HG02588 (cell line): Measurements from ENCODE around the gene SLC7A1.
"Not testable (repeated sequence)": the region's sequence is repeated elsewhere in the genome, so short reads cannot be mapped to it uniquely, and the experiment has no call there.

Source experiments
- ATAC-seq: cut with Tn5 transposase; IDR thresholded peaks from one replicate; pipeline ENCODE4 v1.9.1; 2021; ENCODE audit warnings: mild to moderate bottlenecking, moderate library complexity; ENCODE audit not compliant: unreplicated experiment

Gene SLC7A1

DNA sequence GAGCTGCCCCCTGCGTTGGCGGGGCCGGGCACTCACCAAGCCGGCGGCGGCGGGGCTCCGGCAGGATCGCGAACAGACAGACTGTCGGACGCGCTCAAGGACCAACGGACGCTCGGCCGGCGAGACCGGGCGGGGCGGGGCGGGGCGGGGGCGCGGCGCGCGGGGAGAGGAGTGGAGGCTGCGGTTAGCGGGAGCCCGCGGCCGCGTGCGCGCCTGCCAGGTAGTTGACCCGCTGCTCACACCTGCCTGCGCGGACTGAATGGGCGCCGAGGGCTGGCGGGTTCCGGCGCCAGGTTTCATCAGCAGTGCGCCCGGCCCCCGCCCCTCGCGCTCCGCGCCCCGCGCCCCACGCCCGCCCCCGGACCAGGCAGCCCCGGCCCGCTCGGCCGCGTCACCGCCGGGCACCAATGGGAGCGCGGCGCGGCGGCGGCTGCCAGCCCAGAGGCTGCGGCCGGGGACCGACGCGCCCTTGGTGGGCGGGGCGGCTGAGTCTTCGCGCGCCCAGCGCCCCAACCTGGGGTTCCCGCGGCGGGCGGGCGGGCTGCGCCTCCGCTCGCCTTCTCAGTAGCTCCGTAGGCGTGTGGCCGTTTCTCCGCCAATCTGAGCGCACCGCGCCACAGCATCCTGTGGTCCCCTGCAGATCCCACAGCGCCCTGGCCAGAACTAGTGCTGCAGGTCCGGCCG, at the start of gene SLC7A1:
SLC7A1 (minus strand) TSS at position 309 of the 684 bp plus-strand sequence. CDS start 59,500 bp downstream, outside the sequence.
- ATAC-seq = peak; percentile 83

GRCh38 chr13:29640665-29641064, 45.2 kb upstream of the SLC7A1 start:
- ATAC-seq = no peak

- ATAC-seq = not testable (repeated sequence)
These were observed 41.3 kb upstream of the SLC7A1 start for GRCh38 chr13:29636831-29637230.

GRCh38 chr13:29624997-29625396, 29.5 kb upstream of the SLC7A1 start:
- no peak for ATAC-seq

DNA sequence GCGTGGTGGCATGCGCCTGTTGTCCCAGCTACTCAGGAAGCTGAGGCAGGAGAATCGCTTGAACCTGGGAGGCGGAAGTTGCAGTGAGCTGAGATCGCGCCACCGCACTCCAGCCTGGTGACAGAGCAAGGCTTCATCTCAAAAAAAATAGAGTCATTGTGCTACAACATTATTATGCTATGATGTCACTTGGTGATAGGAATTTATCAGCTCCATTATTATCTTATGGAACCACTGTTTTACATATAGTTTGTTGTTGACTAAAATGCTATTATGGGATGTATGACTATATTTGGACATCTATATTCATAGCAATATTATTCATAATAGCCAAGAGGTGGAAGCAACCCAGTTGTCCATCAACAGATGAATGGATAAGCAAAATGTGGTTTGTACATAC, 26.4 kb upstream of the SLC7A1 start:
- ATAC-seq = no peak

- ATAC-seq = no peak
These were observed 25.7 kb upstream of the SLC7A1 start for GRCh38 chr13:29621051-29621800.

DNA sequence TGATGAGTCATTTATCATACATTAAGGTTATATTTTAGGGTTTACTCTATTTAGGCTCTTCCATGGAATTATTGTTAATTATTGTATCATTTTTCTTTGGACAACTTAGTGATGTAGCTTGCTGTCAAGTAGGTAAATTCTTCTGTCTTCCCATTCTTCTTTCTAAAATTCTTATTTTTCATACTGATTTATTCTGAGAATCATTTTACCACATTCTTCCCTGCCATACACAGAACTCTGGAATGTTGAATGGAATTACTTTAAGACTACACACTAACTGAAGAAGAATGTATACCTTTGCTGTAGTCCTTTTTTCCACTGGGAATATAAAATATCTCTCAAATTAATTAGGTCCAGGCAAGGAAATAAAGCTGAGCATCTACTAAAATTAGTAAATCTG, 24.5 kb upstream of the SLC7A1 start:
- no peak for ATAC-seq

DNA sequence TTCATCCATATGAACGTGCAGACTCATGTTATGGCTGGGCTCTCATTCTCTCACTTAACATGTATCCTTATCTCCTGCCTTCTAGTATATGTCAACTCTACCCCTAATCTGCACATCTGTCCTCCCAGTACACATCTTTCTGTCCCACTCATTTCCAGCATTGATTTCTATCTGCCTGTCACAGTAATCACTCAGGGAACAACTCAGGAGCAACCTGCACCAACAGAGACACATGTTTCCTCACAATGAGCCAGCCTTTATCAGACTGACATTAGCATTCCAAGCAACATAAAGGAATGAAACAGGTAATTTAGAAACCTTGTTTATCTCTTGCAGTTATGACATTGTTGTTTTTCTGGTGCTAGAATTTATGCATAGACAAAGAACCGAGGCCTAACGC, 17.6 kb upstream of the SLC7A1 start:
- no peak for ATAC-seq

DNA sequence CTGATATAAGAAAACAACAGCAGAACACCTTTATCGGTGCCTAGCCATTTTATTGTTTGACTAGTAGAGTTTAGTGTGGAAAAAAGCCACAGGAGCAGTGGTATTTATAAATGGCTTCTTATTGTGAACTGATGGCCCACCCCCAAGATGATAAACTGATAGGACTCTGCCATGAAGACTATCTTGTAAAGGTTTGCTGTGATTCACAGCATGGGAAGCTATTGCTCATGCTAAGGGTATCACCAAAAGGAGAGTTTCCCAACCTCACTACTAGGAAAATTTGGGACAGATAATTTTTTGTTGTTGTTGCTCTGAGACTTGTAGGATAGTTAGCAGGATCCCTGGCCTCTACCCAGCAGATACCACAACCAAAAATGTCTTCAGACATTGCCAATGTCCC, 12.0 kb upstream of the SLC7A1 start:
- ATAC-seq = no peak

- ATAC-seq = no peak
These were observed 10.5 kb upstream of the SLC7A1 start for GRCh38 chr13:29605860-29606526.

DNA sequence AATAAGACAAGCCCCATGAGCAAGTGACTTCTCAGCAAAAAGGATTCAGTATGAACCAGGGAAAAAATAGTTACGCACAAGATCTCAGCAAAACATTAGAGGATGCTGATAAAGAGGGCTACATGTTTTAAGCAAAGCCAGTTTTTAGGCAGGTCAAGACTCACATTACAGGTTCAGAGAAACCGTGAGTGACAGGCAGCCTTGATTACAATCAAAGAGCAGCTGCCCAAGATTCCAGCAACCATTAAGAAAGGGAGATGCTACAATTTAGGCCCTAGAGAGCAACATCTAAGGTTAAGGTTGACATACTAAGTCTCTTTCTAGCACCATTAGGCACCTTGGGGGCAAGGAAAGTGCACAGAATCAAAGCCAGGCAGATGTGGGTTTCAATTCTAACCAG, 2.8 kb upstream of the SLC7A1 start:
- ATAC-seq = no peak

GRCh38 chr13:29597706-29598105, 2.2 kb upstream of the SLC7A1 start:
- ATAC-seq = no peak

- no peak for ATAC-seq
These were observed 1.8 kb upstream of the SLC7A1 start for GRCh38 chr13:29597246-29597645.

GRCh38 chr13:29596064-29596418, 553 bp upstream of the SLC7A1 start:
- ATAC-seq = no peak

DNA sequence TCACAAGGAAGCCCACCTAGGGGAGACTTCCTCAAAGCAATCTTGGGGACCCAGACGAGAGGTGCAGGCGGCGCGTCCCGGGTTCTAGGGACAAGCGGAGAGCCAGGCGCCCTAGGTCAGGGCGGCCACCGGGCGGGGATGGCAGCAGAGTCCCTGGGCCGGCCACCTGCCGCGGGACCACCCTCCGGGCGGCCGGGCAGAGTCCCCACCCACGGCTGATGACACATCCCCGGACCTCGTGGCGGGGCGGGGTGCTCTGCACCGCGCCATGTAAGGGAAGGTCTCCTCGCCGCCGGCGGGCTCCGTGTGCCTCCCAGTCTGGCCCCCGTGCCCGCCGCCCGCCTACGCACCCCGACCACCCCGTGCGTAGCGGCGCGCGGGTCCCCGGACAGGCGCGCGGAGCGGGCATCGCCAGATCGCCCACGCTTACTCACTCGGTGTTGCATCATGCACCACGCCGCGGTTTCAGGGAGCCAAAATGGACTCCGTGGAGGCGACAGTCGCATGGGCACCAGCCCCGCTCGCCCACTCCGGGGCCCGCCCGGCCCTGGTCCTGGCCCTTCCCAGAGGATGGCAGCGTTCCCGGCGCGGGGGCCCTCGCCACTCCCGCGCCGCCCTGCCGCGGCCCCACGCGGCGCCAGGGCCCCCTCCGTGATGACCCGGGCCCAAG, 643 bp downstream of the SLC7A1 start:
- ATAC-seq = peak; percentile 44

GRCh38 chr13:29594303-29594709, 1.2 kb downstream of the SLC7A1 start:
- peak; percentile 31 for ATAC-seq

- no peak for ATAC-seq
These were observed 1.7 kb downstream of the SLC7A1 start for GRCh38 chr13:29593605-29594297.

DNA sequence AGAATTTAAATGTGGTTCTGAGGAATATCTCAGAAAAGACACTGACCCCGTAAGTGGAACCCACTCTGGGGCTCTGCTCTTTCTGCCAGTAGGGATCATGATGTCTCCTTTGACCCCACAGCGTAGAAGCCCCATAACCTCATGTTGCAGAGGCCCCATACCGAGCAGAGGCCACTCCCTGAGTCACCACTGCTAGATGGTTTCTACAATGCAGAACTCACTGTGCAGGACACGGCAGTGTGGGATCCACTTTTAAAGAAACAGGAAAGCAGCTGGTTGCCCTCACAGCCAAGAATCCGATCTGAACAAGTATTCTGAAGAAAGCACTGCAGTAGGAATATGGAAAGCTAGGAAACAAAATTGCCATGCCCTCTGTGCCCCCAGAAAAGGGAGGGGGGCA, 4.2 kb downstream of the SLC7A1 start:
- ATAC-seq = no peak

DNA sequence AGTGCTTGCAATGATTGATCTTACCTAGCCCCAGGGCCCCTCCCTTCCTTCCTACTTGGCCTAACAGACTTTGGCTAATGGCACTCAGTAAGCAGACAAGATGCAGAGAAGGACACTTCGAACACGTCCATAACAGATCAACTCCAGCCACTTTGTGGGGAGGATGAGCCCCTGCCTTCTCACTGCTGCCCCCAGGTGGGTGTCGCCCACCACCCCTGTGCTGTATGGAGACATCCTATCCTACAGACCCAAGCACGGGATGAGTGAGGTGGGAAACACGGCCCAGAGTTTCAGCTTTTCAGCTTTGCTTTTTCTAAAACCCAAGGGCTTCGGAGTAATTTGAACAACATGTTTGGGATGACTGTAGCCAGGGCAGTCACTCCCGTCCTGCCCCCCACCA, 5.5 kb downstream of the SLC7A1 start:
- no peak for ATAC-seq

- ATAC-seq = no peak
These were observed 6.3 kb downstream of the SLC7A1 start for GRCh38 chr13:29589234-29589633.

DNA sequence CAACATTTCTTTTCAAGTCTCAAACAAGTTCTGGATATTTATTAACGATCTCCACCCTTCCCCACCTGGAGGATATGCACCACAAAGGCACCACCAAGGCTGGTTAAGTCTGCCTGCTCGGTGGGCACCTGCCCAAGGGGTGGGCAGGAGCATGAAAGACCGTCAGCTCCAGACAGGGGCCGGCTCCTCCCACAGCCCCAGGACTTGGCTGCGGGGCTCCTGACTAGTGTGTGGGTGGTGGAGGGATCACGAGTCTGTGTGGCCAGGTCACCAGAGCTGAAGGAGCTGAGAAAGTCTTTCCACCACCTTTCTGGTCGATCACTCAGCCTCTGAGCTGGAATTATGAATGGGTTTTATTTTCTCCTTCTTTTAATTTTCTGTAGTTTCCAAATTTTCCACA, 7.8 kb downstream of the SLC7A1 start:
- no peak for ATAC-seq
